Calu3 (cell line): ENCODE measurements around the gene DPPA3. TPM values are rescaled to one million over a fixed set of nuclear protein-coding genes. Genes with fewer than 3 reads are reported as not detected.

Source experiments
- BruUV-seq: library from RNA; stranded (reverse); fragments of 400-500 nt; replicated peaks from 2 replicates; lab custom pipeline; 2021; lab: Mats Ljungman, UMichigan
- CTCF ChIA-PET: fragments of 300-600 bp; sonication (Branson Sonifier 250); formaldehyde crosslinking; loops from one replicate; lab custom pipeline; 2022; ENCODE audit warnings: antibody characterized with exemption; lab: Charles Lee
- DNase-seq: peaks from one replicate; pipeline ENCODE4 v3.0.0; 2022
- H3K27ac Mint-ChIP-seq: one replicate; pipeline ENCODE4 v1.8.0; 2022; ENCODE audit warnings: mixed read lengths; ENCODE audit not compliant: unreplicated experiment
- H3K27me3 Mint-ChIP-seq: one replicate; pipeline ENCODE4 v1.8.0; 2022; ENCODE audit warnings: mixed read lengths; ENCODE audit not compliant: unreplicated experiment
- H3K36me3 Mint-ChIP-seq: one replicate; pipeline ENCODE4 v1.8.0; 2022; ENCODE audit warnings: mild to moderate bottlenecking, moderate library complexity, mixed read lengths; ENCODE audit not compliant: insufficient read depth, unreplicated experiment
- H3K4me1 Mint-ChIP-seq: one replicate; pipeline ENCODE4 v1.8.0; 2022; ENCODE audit warnings: mild to moderate bottlenecking, low read depth, mixed read lengths; ENCODE audit not compliant: unreplicated experiment
- H3K4me3 Mint-ChIP-seq: one replicate; pipeline ENCODE4 v1.8.0; 2022; ENCODE audit warnings: mild to moderate bottlenecking, low read depth, moderate library complexity, mixed read lengths; ENCODE audit not compliant: unreplicated experiment
- H3K9me3 Mint-ChIP-seq: one replicate; pipeline ENCODE4 v1.8.0; 2022; ENCODE audit warnings: low read depth, mixed read lengths; ENCODE audit not compliant: unreplicated experiment
- intact Hi-C: fragments of 100-400 bp; cut with micrococcal nuclease; formaldehyde crosslinking; loops from one replicate; pipeline ENCODE4 v1.10.0; 2022; ENCODE audit not compliant: unreplicated experiment
- total RNA-seq: library from RNA; stranded (reverse); gene quantifications from 2 replicates; pipeline ENCODE4 v1.2.3, GENCODE V29; 2022
- TF ChIP-seq, protein P1 (sequence below): fragments of 200-600 bp; IDR thresholded peaks from one replicate; pipeline ENCODE4 v1.8.0; 2022; ENCODE audit warnings: antibody characterized with exemption; ENCODE audit not compliant: unreplicated experiment

DPPA3 gene
- total RNA-seq, 1 experiment from 2014 or later, result not detected

DNA sequence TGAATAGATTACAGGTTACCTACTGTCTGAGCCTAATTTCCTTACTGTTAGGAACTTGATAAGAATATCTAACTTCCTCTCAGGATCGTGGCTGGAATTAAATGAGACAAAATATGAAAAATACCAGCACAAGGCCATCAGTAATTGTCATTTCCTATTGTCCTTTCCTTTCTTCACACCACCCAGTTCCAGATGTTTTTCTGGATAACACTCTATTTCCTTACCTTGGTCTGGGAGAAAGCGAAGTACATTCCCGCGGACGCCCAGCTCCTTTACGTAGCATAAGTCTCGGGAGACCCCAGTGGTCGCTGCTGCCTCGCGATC lies 16.0 kb upstream of the DPPA3 start:
- Mint-ChIP-seq H3K4me3 (no peak overlapping the region), H3K27me3 (no peaks in the 10 kb centered on the region), H3K4me1 (no peaks in the 10 kb centered on the region), H3K27ac (no peak overlapping the region), H3K9me3 (no peaks in the 10 kb centered on the region), H3K36me3 (no peaks in the 10 kb centered on the region)
- intact Hi-C loops, result no loop called here
- BruUV-seq, result no TSS peak
- CTCF ChIA-PET, result interaction anchor here (1.0 kb wide), 1 partner anchor 52 kb away, joined by 4 read pairs; no protein-coding TSS in a partner anchor
- TF ChIP-seq, protein P1, sequence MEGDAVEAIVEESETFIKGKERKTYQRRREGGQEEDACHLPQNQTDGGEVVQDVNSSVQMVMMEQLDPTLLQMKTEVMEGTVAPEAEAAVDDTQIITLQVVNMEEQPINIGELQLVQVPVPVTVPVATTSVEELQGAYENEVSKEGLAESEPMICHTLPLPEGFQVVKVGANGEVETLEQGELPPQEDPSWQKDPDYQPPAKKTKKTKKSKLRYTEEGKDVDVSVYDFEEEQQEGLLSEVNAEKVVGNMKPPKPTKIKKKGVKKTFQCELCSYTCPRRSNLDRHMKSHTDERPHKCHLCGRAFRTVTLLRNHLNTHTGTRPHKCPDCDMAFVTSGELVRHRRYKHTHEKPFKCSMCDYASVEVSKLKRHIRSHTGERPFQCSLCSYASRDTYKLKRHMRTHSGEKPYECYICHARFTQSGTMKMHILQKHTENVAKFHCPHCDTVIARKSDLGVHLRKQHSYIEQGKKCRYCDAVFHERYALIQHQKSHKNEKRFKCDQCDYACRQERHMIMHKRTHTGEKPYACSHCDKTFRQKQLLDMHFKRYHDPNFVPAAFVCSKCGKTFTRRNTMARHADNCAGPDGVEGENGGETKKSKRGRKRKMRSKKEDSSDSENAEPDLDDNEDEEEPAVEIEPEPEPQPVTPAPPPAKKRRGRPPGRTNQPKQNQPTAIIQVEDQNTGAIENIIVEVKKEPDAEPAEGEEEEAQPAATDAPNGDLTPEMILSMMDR, result no peak
- no peak for DNase-seq

DNA sequence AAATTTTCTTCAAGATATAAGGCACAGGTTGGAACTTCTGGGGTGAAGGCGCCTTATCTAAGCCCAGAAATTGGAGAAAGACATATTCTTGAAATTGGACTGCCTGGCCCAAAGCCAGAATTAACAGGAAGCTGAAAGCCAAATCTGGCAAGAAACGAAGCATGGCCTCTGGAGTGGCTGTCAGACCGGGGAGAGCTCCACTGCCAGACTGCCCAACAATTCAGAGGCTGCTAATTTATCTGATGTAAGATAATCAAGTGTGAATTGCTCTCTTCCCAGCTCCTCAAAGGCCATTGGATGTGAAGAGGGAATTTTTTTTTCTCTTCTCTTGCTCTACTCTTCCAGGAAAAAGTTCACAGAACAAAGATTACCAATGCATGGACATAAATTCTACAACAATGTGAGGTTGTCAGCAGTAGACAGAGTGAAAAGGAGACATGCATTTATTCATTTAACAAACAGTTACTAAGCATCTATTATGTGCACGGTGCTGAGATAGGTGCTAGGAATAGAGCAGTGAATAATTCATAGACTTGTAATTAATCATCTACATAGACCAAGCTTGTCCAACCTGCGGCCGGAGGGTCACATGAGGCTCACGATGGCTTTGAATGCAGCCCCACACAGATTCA lies 15.6 kb upstream of the DPPA3 start, which contains the start of gene GDF3:
Gene GDF3, minus strand, starts transcription at position 210 of the 632 bp plus-strand sequence. Its CDS starts 47 bp downstream, at position 163.
- Mint-ChIP-seq H3K27ac (no peak within 1 kb of the TSS), H3K9me3 (no peaks in the 10 kb centered on the region), H3K36me3 (no peaks in the 10 kb centered on the region), H3K27me3 (no peaks in the 10 kb centered on the region), H3K4me1 (no peaks in the 10 kb centered on the region), H3K4me3 (no peak within 1 kb of the TSS)
- no TSS peak for BruUV-seq
- DNase-seq, result peak; percentile 6
- TF ChIP-seq, protein P1, result no peak
- intact Hi-C loops, result no loop called here
- CTCF ChIA-PET, result interaction anchor here (1.0 kb wide), 1 partner anchor 53 kb away, joined by 4 read pairs; no protein-coding TSS in a partner anchor

DNA sequence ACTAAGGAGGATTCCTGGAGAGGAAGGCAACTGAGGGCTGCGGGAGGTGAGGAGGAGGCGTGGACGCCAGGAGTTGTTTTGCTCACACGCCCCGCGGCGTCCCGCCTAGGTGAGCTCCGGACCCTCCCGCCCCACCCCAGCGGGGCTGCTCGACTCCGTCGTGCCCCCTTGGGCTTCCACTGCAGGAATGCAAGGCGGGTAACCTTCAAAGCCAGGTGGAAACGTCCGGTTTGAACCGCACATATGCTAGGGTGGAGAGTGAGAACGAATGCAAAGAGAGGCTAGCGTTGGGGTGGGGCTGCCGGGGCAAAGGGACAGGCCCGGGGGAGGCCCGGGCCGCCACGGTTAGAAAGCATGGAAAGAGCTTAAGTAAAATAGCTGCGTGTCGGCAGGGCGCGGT lies 5.4 kb upstream of the DPPA3 start:
- H3K36me3 Mint-ChIP-seq, result peaks cover 4% of the 10 kb centered on the region
- peaks cover 2% of the 10 kb centered on the region for H3K9me3 Mint-ChIP-seq
- TF ChIP-seq, protein P1, result no peak
- no peak for DNase-seq
- no peaks in the 10 kb centered on the region for H3K27me3 Mint-ChIP-seq
- CTCF ChIA-PET, result interaction anchor here (1.0 kb wide), 1 partner anchor 19 kb away, joined by 3 read pairs; no protein-coding TSS in a partner anchor
- intact Hi-C loops, result no loop called here
- no TSS peak for BruUV-seq
- no peaks in the 10 kb centered on the region for H3K4me1 Mint-ChIP-seq
- H3K27ac Mint-ChIP-seq, result no peak overlapping the region
- H3K4me3 Mint-ChIP-seq, result no peak overlapping the region

DNA sequence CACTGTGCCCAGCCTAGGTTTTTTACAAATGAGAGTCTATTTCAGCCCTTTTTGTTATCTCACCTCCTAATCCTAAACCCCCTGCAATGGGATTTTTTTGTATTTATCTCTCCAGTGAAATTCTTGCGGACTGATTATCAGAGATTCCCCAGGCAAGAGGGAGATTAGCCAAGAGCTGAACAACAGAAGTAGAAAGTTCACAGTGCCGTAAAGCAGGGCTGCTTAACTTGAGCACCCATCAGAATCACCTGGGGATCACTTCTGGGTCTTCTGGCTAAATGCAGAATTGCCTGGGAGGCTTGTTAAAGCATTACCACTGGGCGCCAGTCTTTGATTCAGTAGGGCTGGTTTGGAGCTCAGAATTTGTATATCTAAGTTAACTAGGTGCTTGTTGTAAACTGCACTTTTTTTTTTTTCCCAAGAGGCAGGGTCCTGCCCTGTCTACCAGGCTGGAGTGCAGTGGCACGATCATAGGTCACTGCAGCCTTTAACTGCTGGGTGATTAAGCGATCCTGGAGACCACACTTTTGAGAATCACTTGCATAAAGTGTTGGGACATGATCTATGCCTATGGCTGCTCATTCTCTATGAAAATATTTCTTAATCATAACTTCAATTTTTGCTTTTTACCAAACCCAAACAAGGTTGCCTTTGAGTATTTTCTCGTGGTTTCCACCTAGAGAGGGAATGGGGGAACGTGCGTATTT lies 1.1 kb upstream of the DPPA3 start:
- Mint-ChIP-seq H3K4me1 (no peaks in the 10 kb centered on the region), H3K27ac (no peak overlapping the region), H3K9me3 (no peaks in the 10 kb centered on the region), H3K36me3 (peaks cover 4% of the 10 kb centered on the region), H3K27me3 (no peaks in the 10 kb centered on the region), H3K4me3 (no peak overlapping the region)
- BruUV-seq, result no TSS peak
- CTCF ChIA-PET, result interaction anchor here (0.5 kb wide), 1 partner anchor 203 kb away, joined by 3 read pairs; no protein-coding TSS in a partner anchor
- intact Hi-C loops, result no loop called here
- TF ChIP-seq, protein P1, result no peak
- no peak for DNase-seq
